Mammary epithelial cell (primary cell): Measurements from ENCODE around the gene AUTS2.

Source experiments
- EZH2 ChIP-seq: IDR thresholded peaks from 2 replicates; pipeline ENCODE4 v1.6.1; 2012; ENCODE audit warnings: low read length, inconsistent platforms, borderline replicate concordance
- TF ChIP-seq, protein P1 (sequence below), 2 donors: IDR thresholded peaks in 1 of 2; conservative IDR thresholded peaks in 1 of 2; 2 replicates each; pipeline ENCODE4 v1.5.1; 2011 to 2012; ENCODE audit warnings: inconsistent platforms in 2 of 2, low read length in 2 of 2, mild to moderate bottlenecking in 2 of 2, control low read depth in 1 of 2, low read depth in 1 of 2; ENCODE audit not compliant: insufficient read depth in 1 of 2; ENCODE audit errors: extremely low read depth in 1 of 2

DNA sequence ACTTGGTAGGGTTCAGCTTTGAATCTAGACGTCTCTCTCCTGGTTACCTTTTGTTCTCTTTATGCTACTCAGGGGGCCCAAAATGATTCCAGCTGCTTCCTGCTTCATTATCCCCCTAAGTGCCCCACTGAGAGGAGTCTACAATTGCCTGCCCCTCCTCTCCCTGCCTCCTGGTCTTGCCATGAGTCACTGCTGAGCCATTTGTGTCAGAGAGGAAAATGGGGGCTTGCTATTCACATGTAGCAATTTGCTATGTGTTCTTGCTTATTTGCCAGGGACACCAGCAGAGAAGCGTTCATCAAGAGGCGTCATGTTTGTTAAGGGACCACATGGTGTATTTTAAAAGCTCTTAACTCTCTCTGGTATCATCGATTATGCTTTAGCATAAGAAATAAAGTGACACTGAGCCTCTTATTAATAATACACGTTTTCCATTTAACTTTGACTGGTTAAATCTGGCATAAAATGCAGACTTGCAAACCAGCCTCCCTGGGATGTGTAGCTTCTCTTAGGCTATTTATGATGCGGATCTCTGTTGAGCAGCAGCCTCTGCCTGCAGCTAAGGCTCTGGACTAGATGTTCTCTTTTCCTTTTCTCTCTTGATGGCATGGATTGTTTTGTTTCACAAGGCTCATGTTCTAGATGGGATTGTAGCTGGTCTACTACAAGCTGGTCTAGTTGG is 239.3 kb downstream of the AUTS2 start:
- TF ChIP-seq, protein P1, sequence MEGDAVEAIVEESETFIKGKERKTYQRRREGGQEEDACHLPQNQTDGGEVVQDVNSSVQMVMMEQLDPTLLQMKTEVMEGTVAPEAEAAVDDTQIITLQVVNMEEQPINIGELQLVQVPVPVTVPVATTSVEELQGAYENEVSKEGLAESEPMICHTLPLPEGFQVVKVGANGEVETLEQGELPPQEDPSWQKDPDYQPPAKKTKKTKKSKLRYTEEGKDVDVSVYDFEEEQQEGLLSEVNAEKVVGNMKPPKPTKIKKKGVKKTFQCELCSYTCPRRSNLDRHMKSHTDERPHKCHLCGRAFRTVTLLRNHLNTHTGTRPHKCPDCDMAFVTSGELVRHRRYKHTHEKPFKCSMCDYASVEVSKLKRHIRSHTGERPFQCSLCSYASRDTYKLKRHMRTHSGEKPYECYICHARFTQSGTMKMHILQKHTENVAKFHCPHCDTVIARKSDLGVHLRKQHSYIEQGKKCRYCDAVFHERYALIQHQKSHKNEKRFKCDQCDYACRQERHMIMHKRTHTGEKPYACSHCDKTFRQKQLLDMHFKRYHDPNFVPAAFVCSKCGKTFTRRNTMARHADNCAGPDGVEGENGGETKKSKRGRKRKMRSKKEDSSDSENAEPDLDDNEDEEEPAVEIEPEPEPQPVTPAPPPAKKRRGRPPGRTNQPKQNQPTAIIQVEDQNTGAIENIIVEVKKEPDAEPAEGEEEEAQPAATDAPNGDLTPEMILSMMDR (conservative IDR thresholded peaks at IDR 0.05 in 1 of 2, IDR thresholded peaks at IDR 0.05 in 1 of 2; ENCODE audit: extremely low read depth in 1 of 2, insufficient read depth in 1 of 2, low read depth in 1 of 2, low read length in 2 of 2) = no peak
- no peak for TF ChIP-seq EZH2
